ENCODE measurements around the gene AKR1C8. TPM values are rescaled to one million over a fixed set of nuclear protein-coding genes. Genes with fewer than 3 reads are reported as not detected.

The AKR1C8 gene
- total RNA-seq, 2 donors from 2014 or later, result not detected

- Histone ChIP-seq H3K36me3 (no peaks in the 10 kb centered on the region), H3K4me1 (ENCODE audit: control insufficient read depth in 1 of 2, low read depth in 2 of 2) (no peaks in the 10 kb centered on the region), H3K27me3 (replicated peaks; ENCODE audit: insufficient read depth) (no peaks in the 10 kb centered on the region), H3K27ac (no peak overlapping the region), H3K4me3 (no peak overlapping the region), H3K9me3 (peaks cover 34% of the 10 kb centered on the region)
- no peak for ATAC-seq (ENCODE audit: insufficient number of reproducible peaks, low FRiP score, low read depth)
- no peak for DNase-seq (ENCODE audit: low spot score)
- no peak for TF ChIP-seq CTCF (IDR thresholded peaks at IDR 0.05)
These were observed 19.2 kb downstream of the AKR1C8 start for GRCh38 chr10:5165738-5166137.

- Histone ChIP-seq H3K4me3 (no peak overlapping the region), H3K36me3 (no peaks in the 10 kb centered on the region), H3K9me3 (peaks cover 31% of the 10 kb centered on the region), H3K27ac (no peak overlapping the region), H3K4me1 (ENCODE audit: control insufficient read depth in 1 of 2, low read depth in 2 of 2) (no peaks in the 10 kb centered on the region), H3K27me3 (replicated peaks; ENCODE audit: insufficient read depth) (no peaks in the 10 kb centered on the region)
- no peak for TF ChIP-seq CTCF (IDR thresholded peaks at IDR 0.05)
- ATAC-seq (ENCODE audit: insufficient number of reproducible peaks, low FRiP score, low read depth), result no peak
- DNase-seq (ENCODE audit: low spot score), result no peak
These were observed 21.5 kb downstream of the AKR1C8 start for GRCh38 chr10:5163487-5163886.

GRCh38 chr10:5159126-5159525, 25.8 kb downstream of the AKR1C8 start:
- Histone ChIP-seq H3K4me1 (ENCODE audit: control insufficient read depth in 1 of 2, low read depth in 2 of 2) (no peaks in the 10 kb centered on the region), H3K36me3 (no peaks in the 10 kb centered on the region), H3K27me3 (replicated peaks; ENCODE audit: insufficient read depth) (no peaks in the 10 kb centered on the region), H3K4me3 (no peak overlapping the region), H3K27ac (no peak overlapping the region), H3K9me3 (peaks cover 3% of the 10 kb centered on the region)
- no peak for DNase-seq (ENCODE audit: low spot score)
- no peak for TF ChIP-seq CTCF (IDR thresholded peaks at IDR 0.05)
- ATAC-seq (ENCODE audit: insufficient number of reproducible peaks, low FRiP score, low read depth), result no peak

GRCh38 chr10:5157501-5157900, 27.4 kb downstream of the AKR1C8 start:
- H3K4me3 ChIP-seq, result no peak overlapping the region
- no peak for TF ChIP-seq CTCF (IDR thresholded peaks at IDR 0.05)
- DNase-seq (ENCODE audit: low spot score) (no peak), ATAC-seq (ENCODE audit: insufficient number of reproducible peaks, low FRiP score, low read depth) (no peak)
- H3K27ac ChIP-seq, result no peak overlapping the region
- H3K36me3 ChIP-seq, result no peaks in the 10 kb centered on the region
- H3K4me1 ChIP-seq (ENCODE audit: control insufficient read depth in 1 of 2, low read depth in 2 of 2), result no peaks in the 10 kb centered on the region
- no peaks in the 10 kb centered on the region for H3K27me3 ChIP-seq (replicated peaks; ENCODE audit: insufficient read depth)
- no peaks in the 10 kb centered on the region for H3K9me3 ChIP-seq

- Histone ChIP-seq H3K36me3 (no peaks in the 10 kb centered on the region), H3K4me1 (ENCODE audit: control insufficient read depth in 1 of 2, low read depth in 2 of 2) (no peaks in the 10 kb centered on the region), H3K9me3 (no peaks in the 10 kb centered on the region), H3K27me3 (replicated peaks; ENCODE audit: insufficient read depth) (no peaks in the 10 kb centered on the region), H3K27ac (no peak overlapping the region), H3K4me3 (no peak overlapping the region)
- ATAC-seq (ENCODE audit: insufficient number of reproducible peaks, low FRiP score, low read depth), result no peak
- DNase-seq (ENCODE audit: low spot score), result no peak
- no peak for TF ChIP-seq CTCF (IDR thresholded peaks at IDR 0.05)
These were observed 29.0 kb downstream of the AKR1C8 start for GRCh38 chr10:5155951-5156350.
